ENCODE results near the gene ABCA4.
"Not testable (repeated sequence)": the region's sequence is repeated elsewhere in the genome, so short reads cannot be mapped to it uniquely, and the experiment has no call there.

ABCA4 gene

GRCh38 chr1:93979040-93979717 lies 141.8 kb downstream of the ABCA4 start:
- DNase-seq (ENCODE audit: low spot score), result no peak

GRCh38 chr1:93977598-93977945 lies 143.4 kb downstream of the ABCA4 start:
- no peak for DNase-seq (ENCODE audit: low spot score)

- no peak for DNase-seq (ENCODE audit: low spot score)
Observed at GRCh38 chr1:93976711-93977597, 144.0 kb downstream of the ABCA4 start.

GRCh38 chr1:93976291-93976690 lies 144.7 kb downstream of the ABCA4 start:
- no peak for DNase-seq (ENCODE audit: low spot score)

GRCh38 chr1:93972341-93972740 lies 148.6 kb downstream of the ABCA4 start:
- no peak for DNase-seq (ENCODE audit: low spot score)

GRCh38 chr1:93969887-93970286 lies 151.1 kb downstream of the ABCA4 start:
- DNase-seq (ENCODE audit: low spot score), result no peak

GRCh38 chr1:93969371-93969770 lies 151.6 kb downstream of the ABCA4 start:
- DNase-seq (ENCODE audit: low spot score), result no peak

GRCh38 chr1:93967306-93967705 lies 153.6 kb downstream of the ABCA4 start:
- DNase-seq (ENCODE audit: low spot score), result no peak

- DNase-seq (ENCODE audit: low spot score), result no peak
Observed at GRCh38 chr1:93965888-93966287, 155.1 kb downstream of the ABCA4 start.

- no peak for DNase-seq (ENCODE audit: low spot score)
Observed at GRCh38 chr1:93965256-93965655, 155.7 kb downstream of the ABCA4 start.

GRCh38 chr1:93964777-93965200 lies 156.2 kb downstream of the ABCA4 start:
- DNase-seq (ENCODE audit: low spot score), result no peak

GRCh38 chr1:93964096-93964776 lies 156.7 kb downstream of the ABCA4 start:
- no peak for DNase-seq (ENCODE audit: low spot score)

- no peak for DNase-seq (ENCODE audit: low spot score)
Observed at GRCh38 chr1:93963585-93963984, 157.4 kb downstream of the ABCA4 start.

- no peak for DNase-seq (ENCODE audit: low spot score)
Observed at GRCh38 chr1:93961906-93962305, 159.0 kb downstream of the ABCA4 start.

GRCh38 chr1:93961443-93961842 lies 159.5 kb downstream of the ABCA4 start:
- no peak for DNase-seq (ENCODE audit: low spot score)

GRCh38 chr1:93960641-93961147 lies 160.3 kb downstream of the ABCA4 start:
- DNase-seq (ENCODE audit: low spot score), result no peak

GRCh38 chr1:93959413-93959812 lies 161.5 kb downstream of the ABCA4 start:
- DNase-seq (ENCODE audit: low spot score), result no peak

GRCh38 chr1:93958726-93959100 lies 162.2 kb downstream of the ABCA4 start:
- DNase-seq (ENCODE audit: low spot score), result no peak

GRCh38 chr1:93958032-93958725 lies 162.8 kb downstream of the ABCA4 start:
- no peak for DNase-seq (ENCODE audit: low spot score)

GRCh38 chr1:93955765-93956164 lies 165.2 kb downstream of the ABCA4 start:
- no peak for DNase-seq (ENCODE audit: low spot score)

- DNase-seq (ENCODE audit: low spot score), result not testable (repeated sequence)
Observed at GRCh38 chr1:93947002-93947686, 173.8 kb downstream of the ABCA4 start.

All from NAMALWA (cell line).